H1 (cell line): Measurements from ENCODE around the gene GRIFIN. TPM values are rescaled to one million over a fixed set of nuclear protein-coding genes. Genes with fewer than 3 reads are reported as not detected.

Source experiments
- BACH1 ChIP-seq: IDR thresholded peaks from 2 replicates; pipeline ENCODE4 v1.6.1; 2012; ENCODE audit warnings: low read length, improper control_type of control experiment
- CHD7 ChIP-seq: fragments of 300-600 bp; sonication (generic); IDR thresholded peaks from 2 replicates; pipeline ENCODE4 v1.7.1; 2012; ENCODE audit warnings: low read length, moderate library complexity, mild to moderate bottlenecking, inconsistent platforms; ENCODE audit not compliant: insufficient replicate concordance
- POLR2AphosphoS5 ChIP-seq: IDR thresholded peaks from 2 replicates; pipeline ENCODE4 v1.6.1; 2011; ENCODE audit warnings: low read depth, low read length
- SAP30 ChIP-seq: fragments of 300-600 bp; sonication (generic); IDR thresholded peaks from 2 replicates; pipeline ENCODE4 v1.7.1; 2012; ENCODE audit warnings: low read length, moderate library complexity, mild to moderate bottlenecking, inconsistent platforms; ENCODE audit not compliant: insufficient read depth, insufficient replicate concordance
- SIRT6 ChIP-seq: IDR thresholded peaks from one replicate; pipeline ENCODE4 v1.7.1; 2012; ENCODE audit warnings: low read length, inconsistent platforms
- TAF7 ChIP-seq: optimal IDR thresholded peaks from 2 replicates; pipeline ENCODE3; 2011; ENCODE audit warnings: low read depth, mild to moderate bottlenecking, inconsistent platforms, low read length, moderate library complexity, borderline replicate concordance
- TEAD4 ChIP-seq: IDR thresholded peaks from 2 replicates; pipeline ENCODE4 v1.6.1; 2012; ENCODE audit warnings: low read depth, low read length, inconsistent platforms, mixed read lengths
- ZNF274 ChIP-seq: IDR thresholded peaks from 2 replicates; pipeline ENCODE4 v1.7.0; 2012; ENCODE audit warnings: low read length, borderline replicate concordance; ENCODE audit errors: extremely low read depth
- polyA plus RNA-seq, 7 experiments: library from polyadenylated mRNA; depleted of rRNA in 3 of 7; stranded (reverse) in 5 of 7; unstranded in 2 of 7; fragments of >200 nt in 5 of 7; fragments of 200-250 nt in 2 of 7; gene quantifications; 1 replicate in 5 of 7; 2 replicates in 1 of 7; 4 replicates in 1 of 7; pipeline versions ENCODE4 v1.2.1 to v1.2.3, GENCODE V29; 2011 to 2013; ENCODE audit warnings: missing spikeins in 2 of 7, mixed read lengths in 2 of 7
- total RNA-seq: library from RNA; stranded (reverse); fragmentation: NEBNext Ultra II Directional; extraction: Animal tissue kit (Norgen Biotek cat#: 25700); gene quantifications from 2 replicates; pipeline ENCODE4 v1.2.1, GENCODE V29; 2021

GRIFIN gene
- total and polyA plus RNA-seq, 2 of the 8 experiments (the other 6 are each of a cell fraction or from before 2014, with no cell fraction given) = not detected

GRCh38 chr7:2436341-2437104, 39.7 kb downstream of the GRIFIN start (continued):
- TF ChIP-seq CHD7 (no peak), ZNF274 (no peak), TAF7 (no peak), POLR2AphosphoS5 (no peak), SIRT6 (no peak), TEAD4 (no peak), SAP30 (no peak), BACH1 (no peak)
